SU-DHL-6 (cell line): Measurements from ENCODE around the gene BOK.

Source experiments
- CTCF ChIP-seq: fragments of 200-600 bp; sonication (generic); IDR thresholded peaks from one replicate; pipeline ENCODE4 v1.5.1; 2017; ENCODE audit warnings: antibody characterized with exemption, mild to moderate bottlenecking, low read length, moderate library complexity; ENCODE audit not compliant: insufficient read depth, poor library complexity, severe bottlenecking
- EZH2phosphoT487 ChIP-seq: fragments of 200-600 bp; sonication (generic), shearing (Covaris generic); conservative IDR thresholded peaks from 2 replicates; pipeline ENCODE4 v1.6.1; 2018; ENCODE audit warnings: mild to moderate bottlenecking, antibody characterized with exemption, low read length, moderate library complexity, mixed read lengths

DNA sequence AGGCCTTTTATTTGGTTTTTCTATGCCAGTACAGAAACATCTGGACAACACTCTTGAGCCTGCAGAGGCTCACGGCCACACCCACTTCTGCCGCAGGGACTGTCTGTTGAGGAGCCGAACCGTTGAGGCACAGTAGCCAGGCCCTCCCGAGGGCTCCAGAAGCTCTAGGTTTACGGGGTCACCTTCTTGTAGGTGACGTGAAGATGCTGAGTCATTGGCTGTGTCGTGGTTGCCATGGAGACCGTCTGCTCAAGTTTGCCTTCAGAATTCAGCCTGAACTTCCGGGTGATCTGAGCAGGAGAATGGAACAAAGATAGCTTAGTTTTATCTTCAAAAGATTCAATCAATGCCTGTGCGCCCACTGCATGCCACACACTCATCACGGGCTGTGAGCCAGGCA, 25.9 kb downstream of the BOK start:
- no peak for TF ChIP-seq EZH2phosphoT487
- no peak for TF ChIP-seq CTCF
